Vagina (tissue), 2 donors: ENCODE results near the gene RC3H2. TPM values are rescaled to one million over a fixed set of nuclear protein-coding genes. Genes with fewer than 3 reads are reported as not detected.
"Not testable (repeated sequence)": the region's sequence is repeated elsewhere in the genome, so short reads cannot be mapped to it uniquely, and the experiment has no call there.

Experiments
- DNase-seq, 2 donors: peaks; one replicate each; pipeline ENCODE4 v3.0.0-alpha.2; 2017; ENCODE audit errors: extremely low spot score in 2 of 2
- H3K27ac ChIP-seq: fragments of 200-600 bp; sonication (generic); one replicate; pipeline ENCODE4 v1.5.1; 2019
- H3K27me3 ChIP-seq: fragments of 200-600 bp; sonication (generic); one replicate; pipeline ENCODE4 v1.5.1; 2019
- H3K36me3 ChIP-seq, 2 donors: fragments of 200-600 bp; sonication (generic); one replicate each; pipeline ENCODE4 v1.5.1; 2017 to 2019
- H3K4me1 ChIP-seq: fragments of 200-600 bp; sonication (generic); one replicate; pipeline ENCODE4 v1.5.1; 2019
- H3K4me3 ChIP-seq, 2 donors: fragments of 200-600 bp; sonication (generic); 1 replicate in 1 of 2; 2 replicates in 1 of 2; pipeline ENCODE4 v1.5.1; 2016 to 2019
- H3K9me3 ChIP-seq: fragments of 200-600 bp; sonication (generic); one replicate; pipeline ENCODE4 v1.5.1; 2019
- POLR2A ChIP-seq, 2 donors: fragments of 450-650 bp; IDR thresholded peaks; one replicate each; pipeline ENCODE4 v1.6.1; 2017; ENCODE audit warnings: antibody characterized with exemption in 2 of 2, mild to moderate bottlenecking in 2 of 2, moderate library complexity in 2 of 2
- POLR2AphosphoS5 ChIP-seq, 2 donors: sonication (generic); formaldehyde crosslinking; IDR thresholded peaks; one replicate each; pipeline ENCODE4 v1.9.0; 2017; ENCODE audit warnings: antibody characterized with exemption in 2 of 2, mild to moderate bottlenecking in 2 of 2, low read depth in 1 of 2; ENCODE audit not compliant: insufficient read depth in 1 of 2
- intact Hi-C: fragments of 100-400 bp; cut with DNase I; formaldehyde crosslinking; loops from one replicate; pipeline ENCODE4 v1.15.1; 2023
- total RNA-seq: library from RNA; depleted of rRNA; stranded (reverse); fragments of >200 nt; gene quantifications from one replicate; pipeline ENCODE4 v1.2.3, GENCODE V29; 2016
- TF ChIP-seq, protein P1 (sequence below), 3 experiments: fragments of 450-650 bp in 2 of 3; fragments of 200-600 bp in 1 of 3; sonication (generic) in 1 of 3; IDR thresholded peaks; one replicate each; pipeline ENCODE4 v1.5.1; 2017 to 2019; ENCODE audit warnings: antibody characterized with exemption in 3 of 3, mild to moderate bottlenecking in 2 of 3, moderate library complexity in 2 of 3

The RC3H2 gene
- total RNA-seq, 1 donor from 2014 or later: 37.6 TPM

DNA sequence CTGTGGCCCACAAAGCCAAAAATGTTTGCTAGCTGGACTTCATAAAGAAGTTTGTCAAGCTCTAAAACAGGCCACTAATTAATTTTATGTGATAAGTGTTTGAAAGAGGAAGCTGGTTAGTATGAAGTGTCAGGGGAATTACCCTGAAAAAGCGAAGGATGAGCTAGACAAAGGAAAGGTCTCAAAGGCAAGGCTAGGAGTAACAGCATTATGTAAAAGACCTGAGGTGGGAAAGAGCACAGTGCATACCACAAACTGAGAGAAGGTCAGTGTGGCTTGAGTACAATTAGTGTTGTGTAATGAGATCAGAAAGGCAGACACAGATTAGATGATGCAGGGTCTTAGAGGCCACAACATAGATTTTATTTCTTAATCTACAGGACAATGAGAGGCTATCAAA lies 29.6 kb downstream of the RC3H2 start:
- Histone ChIP-seq H3K9me3 (no peaks in the 10 kb centered on the region), H3K36me3 (peaks cover 0 to 72% of the 10 kb centered on the region in 2 donors), H3K4me3 (no peak overlapping the region), H3K27ac (no peak overlapping the region), H3K4me1 (no peaks in the 10 kb centered on the region), H3K27me3 (no peaks in the 10 kb centered on the region)
- DNase-seq: no peak
- TF ChIP-seq POLR2A (IDR thresholded peaks at IDR 0.05): no peak
- TF ChIP-seq, protein P1, sequence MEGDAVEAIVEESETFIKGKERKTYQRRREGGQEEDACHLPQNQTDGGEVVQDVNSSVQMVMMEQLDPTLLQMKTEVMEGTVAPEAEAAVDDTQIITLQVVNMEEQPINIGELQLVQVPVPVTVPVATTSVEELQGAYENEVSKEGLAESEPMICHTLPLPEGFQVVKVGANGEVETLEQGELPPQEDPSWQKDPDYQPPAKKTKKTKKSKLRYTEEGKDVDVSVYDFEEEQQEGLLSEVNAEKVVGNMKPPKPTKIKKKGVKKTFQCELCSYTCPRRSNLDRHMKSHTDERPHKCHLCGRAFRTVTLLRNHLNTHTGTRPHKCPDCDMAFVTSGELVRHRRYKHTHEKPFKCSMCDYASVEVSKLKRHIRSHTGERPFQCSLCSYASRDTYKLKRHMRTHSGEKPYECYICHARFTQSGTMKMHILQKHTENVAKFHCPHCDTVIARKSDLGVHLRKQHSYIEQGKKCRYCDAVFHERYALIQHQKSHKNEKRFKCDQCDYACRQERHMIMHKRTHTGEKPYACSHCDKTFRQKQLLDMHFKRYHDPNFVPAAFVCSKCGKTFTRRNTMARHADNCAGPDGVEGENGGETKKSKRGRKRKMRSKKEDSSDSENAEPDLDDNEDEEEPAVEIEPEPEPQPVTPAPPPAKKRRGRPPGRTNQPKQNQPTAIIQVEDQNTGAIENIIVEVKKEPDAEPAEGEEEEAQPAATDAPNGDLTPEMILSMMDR (IDR thresholded peaks at IDR 0.05): no peak
- TF ChIP-seq POLR2AphosphoS5 (IDR thresholded peaks at IDR 0.05; ENCODE audit: insufficient read depth in 1 of 2, low read depth in 1 of 2): no peak
- intact Hi-C loops: no loop called here

DNA sequence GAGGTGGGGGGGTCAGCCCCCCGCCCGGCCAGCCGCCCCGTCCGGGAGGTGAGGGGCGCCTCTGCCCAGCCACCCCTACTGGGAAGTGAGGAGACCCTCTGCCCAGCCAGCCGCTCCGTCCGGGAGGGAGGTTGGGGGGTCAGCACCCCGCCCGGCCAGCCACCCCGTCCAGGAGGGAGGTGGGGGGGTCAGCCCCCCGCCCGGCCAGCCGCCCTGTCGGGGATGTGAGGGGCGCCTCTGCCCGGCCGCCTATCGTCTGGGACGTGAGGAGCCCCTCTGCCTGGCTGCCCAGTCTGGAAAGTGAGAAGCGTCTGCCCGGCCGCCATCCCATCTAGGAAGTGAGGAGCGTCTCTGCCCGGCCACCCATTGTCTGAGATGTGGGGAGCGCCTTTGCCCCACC lies 37.9 kb downstream of the RC3H2 start:
- DNase-seq, H3K4me1 ChIP-seq, H3K9me3 ChIP-seq, H3K27ac ChIP-seq, H3K4me3 ChIP-seq, intact Hi-C loops, H3K27me3 ChIP-seq: not testable (repeated sequence)
- peaks cover 0 to 22% of the 10 kb centered on the region in 2 donors for H3K36me3 ChIP-seq

DNA sequence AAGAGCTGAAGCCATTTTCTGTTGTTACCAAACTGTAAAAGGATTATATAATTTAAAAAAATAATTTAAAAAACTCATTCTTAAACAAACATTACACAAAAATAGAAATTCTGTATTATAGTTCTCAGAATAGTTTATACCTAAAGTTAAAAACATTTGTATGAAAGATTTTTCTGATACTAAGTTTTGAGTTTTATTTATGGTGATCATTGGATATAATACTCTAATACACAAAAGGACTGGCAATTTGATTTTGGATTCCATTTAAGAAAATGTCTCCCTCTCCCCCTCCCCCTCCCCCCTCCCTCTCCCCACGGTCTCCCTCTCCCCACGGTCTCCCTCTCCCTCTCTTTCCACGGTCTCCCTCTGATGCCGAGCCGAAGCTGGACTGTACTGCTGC lies 39.1 kb downstream of the RC3H2 start:
- intact Hi-C loops: no loop called here
- no peak overlapping the region for H3K4me3 ChIP-seq
- H3K27me3 ChIP-seq: no peaks in the 10 kb centered on the region
- H3K36me3 ChIP-seq: peaks cover 0 to 24% of the 10 kb centered on the region in 2 donors
- no peak for DNase-seq
- no peaks in the 10 kb centered on the region for H3K9me3 ChIP-seq
- TF ChIP-seq POLR2A (IDR thresholded peaks at IDR 0.05): no peak
- no peak overlapping the region for H3K27ac ChIP-seq
- H3K4me1 ChIP-seq: no peaks in the 10 kb centered on the region

DNA sequence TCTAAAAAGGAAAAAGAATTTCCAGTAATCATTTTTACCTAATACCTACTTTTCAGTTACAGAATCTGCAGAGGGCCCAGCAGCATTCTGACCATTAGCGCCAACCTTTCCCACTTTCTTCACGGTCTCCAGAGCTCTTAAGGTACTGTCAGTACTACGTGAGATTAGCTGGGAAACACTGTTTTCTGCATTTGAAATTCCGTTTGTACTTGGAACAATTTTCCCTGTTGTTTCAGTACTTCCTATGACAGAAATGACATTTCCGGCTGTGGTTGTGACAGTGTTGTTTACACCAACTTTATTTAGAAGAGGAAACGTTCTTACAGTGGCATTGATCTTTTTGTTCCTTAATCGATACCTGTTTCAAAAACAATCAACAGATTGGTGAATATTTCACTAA lies 39.9 kb downstream of the RC3H2 start:
- H3K4me1 ChIP-seq: no peaks in the 10 kb centered on the region
- H3K27me3 ChIP-seq: no peaks in the 10 kb centered on the region
- H3K27ac ChIP-seq: no peak overlapping the region
- intact Hi-C loops: no loop called here
- no peaks in the 10 kb centered on the region for H3K9me3 ChIP-seq
- TF ChIP-seq POLR2A (IDR thresholded peaks at IDR 0.05): no peak
- TF ChIP-seq POLR2AphosphoS5 (IDR thresholded peaks at IDR 0.05; ENCODE audit: insufficient read depth in 1 of 2, low read depth in 1 of 2): no peak
- TF ChIP-seq, protein P1 (IDR thresholded peaks at IDR 0.05): no peak
- no peak overlapping the region for H3K4me3 ChIP-seq
- DNase-seq: no peak
- H3K36me3 ChIP-seq: peaks cover 0 to 24% of the 10 kb centered on the region in 2 donors

DNA sequence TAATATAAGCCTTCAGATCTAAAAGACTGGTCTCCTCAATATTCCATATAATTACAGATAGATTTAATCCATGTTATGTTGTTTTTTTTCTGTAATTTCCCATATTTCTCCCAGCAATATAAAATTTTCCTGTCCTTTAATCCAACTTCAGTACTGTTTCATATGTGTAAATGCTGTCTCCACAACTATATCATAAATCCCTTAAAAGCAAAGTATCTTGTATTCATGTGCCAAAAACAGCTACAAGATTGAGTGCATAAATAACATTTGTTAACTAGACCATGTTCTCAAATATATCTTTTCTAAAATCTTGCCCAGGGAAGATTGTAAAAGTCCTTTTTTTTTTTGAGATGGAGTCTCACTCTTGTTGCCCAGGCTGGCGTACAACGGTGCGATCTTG lies 41.8 kb downstream of the RC3H2 start:
- intact Hi-C loops: no loop called here
- Histone ChIP-seq H3K4me3 (no peak overlapping the region), H3K27me3 (no peaks in the 10 kb centered on the region), H3K9me3 (no peaks in the 10 kb centered on the region), H3K36me3 (peaks cover 0 to 23% of the 10 kb centered on the region in 2 donors), H3K4me1 (no peaks in the 10 kb centered on the region), H3K27ac (no peak overlapping the region)
- TF ChIP-seq, protein P1 (IDR thresholded peaks at IDR 0.05): no peak
- TF ChIP-seq POLR2A (IDR thresholded peaks at IDR 0.05): no peak
- no peak for DNase-seq

DNA sequence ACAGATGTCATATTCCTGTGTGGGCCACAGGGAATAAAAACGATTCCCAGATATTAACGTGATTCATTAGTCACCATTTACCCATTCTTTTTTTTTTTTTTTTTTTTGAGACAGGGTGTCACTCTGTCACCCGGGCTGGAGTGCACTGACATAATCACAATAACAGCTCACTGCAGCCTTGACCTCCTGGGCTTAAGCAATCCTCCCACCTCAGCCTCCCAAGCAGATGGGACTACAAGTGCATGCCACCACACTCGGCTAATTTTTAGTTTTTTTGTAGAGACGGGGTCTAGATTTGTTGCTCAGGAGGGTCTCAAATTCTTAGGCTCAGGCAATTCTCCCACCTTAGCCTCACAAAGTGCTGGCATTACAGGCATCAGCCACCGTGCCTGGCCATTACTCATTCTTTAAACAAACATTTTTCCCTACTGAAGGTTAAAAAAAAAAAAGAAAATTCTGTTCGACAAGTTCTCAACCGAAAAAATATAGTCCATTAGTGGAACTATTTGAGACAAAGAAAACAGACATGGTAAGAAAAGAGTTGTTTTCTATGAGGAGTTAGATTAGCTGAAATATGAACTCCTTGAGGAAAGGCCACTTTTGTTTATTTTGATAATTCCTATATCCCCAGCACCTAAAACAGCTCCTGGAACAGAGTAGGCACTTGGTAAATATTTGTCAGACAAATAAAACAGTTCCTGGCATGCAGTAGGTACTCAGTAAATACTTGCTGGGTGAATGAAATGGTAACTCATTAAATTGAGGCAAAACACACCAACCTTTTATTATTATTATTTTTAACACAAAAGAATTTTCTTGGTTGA lies 44.6 kb downstream of the RC3H2 start:
- Histone ChIP-seq H3K36me3 (peaks cover 0 to 46% of the 10 kb centered on the region in 2 donors), H3K27me3 (no peaks in the 10 kb centered on the region), H3K27ac (no peak overlapping the region), H3K4me3 (no peak overlapping the region), H3K4me1 (no peaks in the 10 kb centered on the region), H3K9me3 (no peaks in the 10 kb centered on the region)
- no peak for TF ChIP-seq POLR2A (IDR thresholded peaks at IDR 0.05)
- TF ChIP-seq, protein P1 (IDR thresholded peaks at IDR 0.05): no peak
- no peak for TF ChIP-seq POLR2AphosphoS5 (IDR thresholded peaks at IDR 0.05; ENCODE audit: insufficient read depth in 1 of 2, low read depth in 1 of 2)
- DNase-seq: no peak
- intact Hi-C loops: no loop called here
